Tibial artery (tissue), 4 donors: ENCODE results near the gene CRK.
"Not testable (repeated sequence)": the region's sequence is repeated elsewhere in the genome, so short reads cannot be mapped to it uniquely, and the experiment has no call there.

ENCODE experiments used
- DNase-seq, 2 donors: peaks; one replicate each; pipeline ENCODE4 v3.0.0-alpha.2; 2019
- H3K27ac ChIP-seq, 2 donors: fragments of 200-600 bp; sonication (generic) in 1 of 2; 1 replicate in 1 of 2; 2 replicates in 1 of 2; pipeline ENCODE4 v1.5.1; 2018 to 2019; ENCODE audit warnings: mild to moderate bottlenecking in 1 of 2
- H3K27me3 ChIP-seq, 2 donors: fragments of 200-600 bp; sonication (generic) in 1 of 2; one replicate each; pipeline versions ENCODE4 v1.5.1 to v1.6.0; 2016 to 2019
- H3K36me3 ChIP-seq, 3 donors: fragments of 200-600 bp; sonication (generic) in 2 of 3; one replicate each; pipeline ENCODE4 v1.5.1; 2016 to 2019; ENCODE audit warnings: mild to moderate bottlenecking in 2 of 3
- H3K4me1 ChIP-seq, 4 donors: fragments of 200-600 bp; sonication (generic) in 2 of 4; 1 replicate in 3 of 4; 2 replicates in 1 of 4; pipeline ENCODE4 v1.5.1; 2016 to 2019
- H3K4me3 ChIP-seq, 2 donors: fragments of 200-600 bp; sonication (generic) in 1 of 2; 1 replicate in 1 of 2; 2 replicates in 1 of 2; pipeline ENCODE4 v1.5.1; 2018 to 2019; ENCODE audit warnings: mild to moderate bottlenecking in 2 of 2
- H3K9me3 ChIP-seq, 3 donors: fragments of 200-600 bp; sonication (generic) in 1 of 3; one replicate each; pipeline ENCODE4 v1.5.1; 2016 to 2019
- intact Hi-C: fragments of 100-400 bp; cut with DNase I; formaldehyde crosslinking; loops from one replicate; pipeline ENCODE4 v1.15.0; 2023; ENCODE audit warnings: low total_unique reads
- TF ChIP-seq, protein P1 (sequence below), 2 experiments: fragments of 200-600 bp in 1 of 2; fragments of 450-650 bp in 1 of 2; IDR thresholded peaks; one replicate each; pipeline ENCODE4 v1.5.1; 2017 to 2019; ENCODE audit warnings: antibody characterized with exemption in 2 of 2, mild to moderate bottlenecking in 1 of 2, moderate library complexity in 1 of 2

The CRK gene

DNA sequence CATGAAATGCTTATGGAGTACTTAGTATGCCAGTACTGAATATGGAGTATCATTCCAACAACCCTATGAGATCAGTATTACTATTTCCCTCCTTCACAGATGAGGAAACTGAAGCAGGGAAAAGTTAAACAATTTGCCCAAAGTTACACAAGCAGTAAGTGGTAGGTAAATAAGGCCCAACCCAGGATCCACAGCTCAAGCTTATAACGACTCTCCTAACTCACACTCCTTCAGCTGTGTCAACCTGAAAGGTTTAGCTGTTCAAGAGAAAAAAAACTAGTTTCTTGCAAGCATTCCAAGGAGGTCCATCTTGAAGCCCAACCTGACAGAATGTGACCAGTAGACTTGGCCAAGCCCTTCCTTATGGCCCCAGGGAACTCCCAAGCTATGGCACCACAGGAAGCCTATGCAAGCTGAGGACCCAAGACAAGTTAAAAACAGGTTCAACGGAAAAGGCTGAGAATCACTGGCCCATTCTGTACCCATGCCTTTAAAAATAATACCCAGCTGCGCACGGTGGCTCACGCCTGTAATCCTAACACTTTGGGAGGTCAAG lies 6.5 kb downstream of the CRK start:
- TF ChIP-seq, protein P1, sequence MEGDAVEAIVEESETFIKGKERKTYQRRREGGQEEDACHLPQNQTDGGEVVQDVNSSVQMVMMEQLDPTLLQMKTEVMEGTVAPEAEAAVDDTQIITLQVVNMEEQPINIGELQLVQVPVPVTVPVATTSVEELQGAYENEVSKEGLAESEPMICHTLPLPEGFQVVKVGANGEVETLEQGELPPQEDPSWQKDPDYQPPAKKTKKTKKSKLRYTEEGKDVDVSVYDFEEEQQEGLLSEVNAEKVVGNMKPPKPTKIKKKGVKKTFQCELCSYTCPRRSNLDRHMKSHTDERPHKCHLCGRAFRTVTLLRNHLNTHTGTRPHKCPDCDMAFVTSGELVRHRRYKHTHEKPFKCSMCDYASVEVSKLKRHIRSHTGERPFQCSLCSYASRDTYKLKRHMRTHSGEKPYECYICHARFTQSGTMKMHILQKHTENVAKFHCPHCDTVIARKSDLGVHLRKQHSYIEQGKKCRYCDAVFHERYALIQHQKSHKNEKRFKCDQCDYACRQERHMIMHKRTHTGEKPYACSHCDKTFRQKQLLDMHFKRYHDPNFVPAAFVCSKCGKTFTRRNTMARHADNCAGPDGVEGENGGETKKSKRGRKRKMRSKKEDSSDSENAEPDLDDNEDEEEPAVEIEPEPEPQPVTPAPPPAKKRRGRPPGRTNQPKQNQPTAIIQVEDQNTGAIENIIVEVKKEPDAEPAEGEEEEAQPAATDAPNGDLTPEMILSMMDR (IDR thresholded peaks at IDR 0.05), result no peak
- Histone ChIP-seq H3K27me3 (no peaks in the 10 kb centered on the region), H3K36me3 (peaks cover 0 to 12% (median 0%) of the 10 kb centered on the region in 3 donors), H3K4me1 (peaks cover 0 to 85% (median 45%) of the 10 kb centered on the region in 4 donors), H3K27ac (no peak overlapping the region), H3K4me3 (no peak overlapping the region), H3K9me3 (no peaks in the 10 kb centered on the region)
- DNase-seq, result no peak
- intact Hi-C loops, result loop anchor here (10.0 kb wide), 1 partner anchor 85 kb away; no protein-coding TSS in a partner anchor

- peaks cover 0 to 68% (median 25%) of the 10 kb centered on the region in 4 donors for H3K4me1 ChIP-seq
- no peak overlapping the region for H3K27ac ChIP-seq
Measured at GRCh38 chr17:1447052-1447451, 9.0 kb downstream of the CRK start.

DNA sequence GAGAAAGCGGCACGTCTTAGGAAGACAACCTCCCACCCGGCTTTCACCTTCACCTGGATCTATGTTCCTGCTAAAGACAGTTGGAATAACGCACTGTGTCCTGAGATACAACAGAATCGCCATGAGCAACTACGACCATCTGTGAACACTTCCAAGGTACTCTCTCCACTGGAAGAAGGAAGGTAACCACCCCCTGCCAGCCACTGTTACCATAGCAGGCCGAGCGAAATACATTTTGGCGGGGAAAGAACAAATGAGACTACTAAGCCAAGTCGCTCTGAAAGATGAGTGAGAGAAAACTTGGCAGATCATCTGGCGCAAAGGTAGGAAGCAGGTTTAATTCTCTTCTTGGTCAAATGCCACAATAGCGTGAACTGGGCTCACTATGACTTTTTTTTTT lies 9.8 kb downstream of the CRK start:
- Histone ChIP-seq H3K36me3 (no peaks in the 10 kb centered on the region), H3K9me3 (no peaks in the 10 kb centered on the region), H3K27ac (no peak overlapping the region), H3K4me1 (peaks cover 0 to 59% (median 21%) of the 10 kb centered on the region in 4 donors), H3K27me3 (no peaks in the 10 kb centered on the region), H3K4me3 (no peak overlapping the region)
- no peak for DNase-seq
- intact Hi-C loops, result loop anchor here (10.0 kb wide), 1 partner anchor 81 kb away; no protein-coding TSS in a partner anchor
- TF ChIP-seq, protein P1 (IDR thresholded peaks at IDR 0.05), result no peak

More at GRCh38 chr17:1447052-1447451, 9.0 kb downstream of the CRK start:
- H3K4me3 ChIP-seq, result no peak overlapping the region
- DNase-seq, result no peak
- intact Hi-C loops, result loop anchor here (10.0 kb wide), 1 partner anchor 82 kb away; no protein-coding TSS in a partner anchor
- no peaks in the 10 kb centered on the region for H3K9me3 ChIP-seq
- H3K27me3 ChIP-seq, result no peaks in the 10 kb centered on the region
- peaks cover 0 to 1% (median 0%) of the 10 kb centered on the region in 3 donors for H3K36me3 ChIP-seq
- TF ChIP-seq, protein P1 (IDR thresholded peaks at IDR 0.05), result no peak

GRCh38 chr17:1445695-1446094 lies 10.3 kb downstream of the CRK start:
- intact Hi-C loops, result loop anchor here (10.0 kb wide), 1 partner anchor 81 kb away; no protein-coding TSS in a partner anchor
- H3K4me3 ChIP-seq, H3K36me3 ChIP-seq, H3K27ac ChIP-seq, H3K27me3 ChIP-seq, DNase-seq, H3K9me3 ChIP-seq: not testable (repeated sequence)
- H3K4me1 ChIP-seq, result peaks cover 0 to 56% (median 20%) of the 10 kb centered on the region in 4 donors

DNA sequence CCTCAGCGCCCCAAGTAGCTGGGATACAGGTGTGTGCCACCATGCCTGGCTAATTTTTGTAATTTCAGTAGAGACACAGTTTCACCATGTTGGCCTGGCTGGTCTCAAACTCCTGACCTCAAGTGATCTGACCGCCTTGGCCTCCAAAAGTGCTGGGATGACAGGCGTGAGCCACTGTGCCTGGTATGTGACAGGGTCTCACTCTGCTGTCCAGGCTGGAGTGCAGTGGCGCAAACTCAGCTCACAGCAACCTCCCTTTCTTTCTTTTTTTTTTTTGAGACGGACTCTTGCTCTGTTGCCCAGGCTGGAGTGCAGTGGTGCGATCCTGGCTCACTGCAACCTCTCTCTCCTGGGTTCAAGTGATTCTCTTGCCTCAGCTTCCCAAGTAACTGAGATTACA lies 13.3 kb downstream of the CRK start:
- H3K9me3 ChIP-seq, H3K27ac ChIP-seq, H3K4me3 ChIP-seq, H3K36me3 ChIP-seq, H3K27me3 ChIP-seq, DNase-seq: not testable (repeated sequence)
- H3K4me1 ChIP-seq, result peaks cover 0 to 47% (median 18%) of the 10 kb centered on the region in 4 donors
- intact Hi-C loops, result loop anchor here (10.0 kb wide), 1 partner anchor 78 kb away; no protein-coding TSS in a partner anchor

DNA sequence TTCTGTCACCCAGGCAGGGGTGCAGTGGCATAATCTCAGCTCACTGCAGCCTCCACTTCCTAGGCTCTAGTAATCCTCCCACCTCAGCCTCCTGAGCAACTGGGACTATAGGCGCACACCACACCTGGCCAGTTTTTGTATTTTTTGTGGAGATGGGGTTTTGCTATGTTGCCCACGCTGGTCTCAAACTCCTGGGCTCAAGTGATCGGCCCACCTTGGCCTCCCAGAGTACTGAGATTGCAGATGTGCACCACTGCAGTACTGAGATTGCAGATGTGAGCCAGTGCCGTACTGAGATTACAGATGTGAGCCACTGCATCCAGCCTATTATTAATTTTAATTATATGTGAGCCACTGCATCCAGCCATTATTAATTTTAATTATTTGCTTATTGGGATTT lies 13.8 kb downstream of the CRK start:
- Histone ChIP-seq H3K36me3 (peaks cover 0 to 6% (median 2%) of the 10 kb centered on the region in 3 donors), H3K4me3 (no peak overlapping the region), H3K4me1 (peaks cover 0 to 42% (median 16%) of the 10 kb centered on the region in 4 donors), H3K27me3 (no peaks in the 10 kb centered on the region), H3K27ac (no peak overlapping the region), H3K9me3 (no peaks in the 10 kb centered on the region)
- TF ChIP-seq, protein P1 (IDR thresholded peaks at IDR 0.05), result no peak
- DNase-seq, result no peak
- intact Hi-C loops, result loop anchor here (10.0 kb wide), 1 partner anchor 77 kb away; no protein-coding TSS in a partner anchor
